Muscle layer of colon (tissue), 2 donors: ENCODE measurements around the gene TSPAN9.

Experiments used
- H3K27ac ChIP-seq: one replicate; pipeline ENCODE4 v1.7.0; 2013; ENCODE audit warnings: low read depth, mild to moderate bottlenecking, low read length, moderate library complexity
- H3K27me3 ChIP-seq, 2 donors: one replicate each; pipeline ENCODE4 v1.7.0; 2013; ENCODE audit warnings: low read length in 2 of 2, mild to moderate bottlenecking in 2 of 2; ENCODE audit not compliant: insufficient read depth in 2 of 2, control insufficient read depth in 1 of 2
- H3K36me3 ChIP-seq: one replicate; pipeline ENCODE4 v1.7.0; 2013; ENCODE audit warnings: mild to moderate bottlenecking, low read length; ENCODE audit not compliant: insufficient read depth
- H3K4me1 ChIP-seq: one replicate; pipeline ENCODE4 v1.7.0; 2013; ENCODE audit warnings: mild to moderate bottlenecking, low read length; ENCODE audit not compliant: insufficient read depth
- H3K4me3 ChIP-seq, 2 donors: one replicate each; pipeline ENCODE4 v1.7.0; 2013; ENCODE audit warnings: low read length in 2 of 2, low read depth in 1 of 2, mild to moderate bottlenecking in 1 of 2, moderate library complexity in 1 of 2
- H3K9ac ChIP-seq: one replicate; pipeline ENCODE4 v1.7.0; 2013; ENCODE audit warnings: low read length
- H3K9me3 ChIP-seq: one replicate; pipeline ENCODE4 v1.7.0; 2013; ENCODE audit warnings: mild to moderate bottlenecking, low read length
- donor health status: abdominal sarcoma.
- donor health status: Adenocarcinoma of cecum.

The TSPAN9 gene

DNA sequence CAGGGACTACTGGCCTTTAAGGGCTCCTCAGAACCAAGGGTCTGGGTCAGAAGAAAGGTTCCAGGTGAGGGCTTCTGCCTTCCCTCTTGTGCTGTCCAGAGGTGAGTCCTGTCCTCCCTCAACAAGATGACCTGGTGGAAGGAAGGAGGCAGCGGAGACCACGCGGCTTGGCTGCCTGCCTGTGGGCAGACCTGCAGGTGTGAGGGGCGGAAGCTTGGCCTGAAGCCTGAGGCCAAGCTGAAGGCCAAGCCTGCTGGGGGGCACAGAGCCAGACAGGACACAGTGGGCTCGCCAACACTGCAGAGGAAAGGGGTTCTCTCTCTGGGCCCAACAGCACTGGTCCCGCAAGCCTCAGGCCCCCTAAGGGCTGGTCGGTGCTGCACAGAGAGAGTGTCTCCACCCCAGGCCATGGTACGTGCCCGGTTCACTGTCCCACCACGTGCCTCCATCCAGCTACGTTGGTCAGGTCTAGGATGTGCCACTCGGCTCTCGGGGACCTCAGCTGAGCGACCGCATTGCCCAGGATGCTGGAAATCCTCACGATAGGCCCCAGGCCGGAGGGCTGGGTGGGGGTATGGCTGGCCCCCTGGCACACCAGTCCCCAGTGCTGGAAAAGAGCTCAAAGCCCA lies 243.8 kb downstream of the TSPAN9 start:
- no peaks in the 10 kb centered on the region for H3K27me3 ChIP-seq
- H3K27ac ChIP-seq, result no peak overlapping the region
- no peak overlapping the region for H3K4me3 ChIP-seq
- H3K9me3 ChIP-seq, result no peaks in the 10 kb centered on the region
- H3K4me1 ChIP-seq, result no peaks in the 10 kb centered on the region
- no peak overlapping the region for H3K9ac ChIP-seq
- no peaks in the 10 kb centered on the region for H3K36me3 ChIP-seq

DNA sequence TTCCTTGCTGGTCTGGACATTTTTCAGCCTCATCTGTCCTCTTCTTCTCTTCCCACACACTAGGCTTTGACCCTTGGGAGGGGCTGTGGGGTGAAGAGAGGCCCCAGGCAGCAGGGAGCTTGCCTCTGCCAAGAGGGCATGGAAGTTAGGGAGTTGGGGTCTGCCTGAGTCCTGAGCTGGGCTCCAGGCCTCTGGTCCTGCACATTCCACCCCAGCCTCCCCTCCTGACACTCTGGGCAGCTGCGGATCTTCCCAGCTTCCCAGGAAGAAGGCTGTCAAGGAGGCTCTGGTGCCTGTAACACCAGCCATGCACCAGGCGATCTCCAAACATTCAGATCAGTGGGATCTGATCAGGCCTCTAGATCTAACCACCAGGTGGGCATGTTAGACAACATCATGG lies 244.7 kb downstream of the TSPAN9 start:
- Histone ChIP-seq H3K27me3 (no peaks in the 10 kb centered on the region), H3K9me3 (no peaks in the 10 kb centered on the region), H3K4me1 (no peaks in the 10 kb centered on the region), H3K27ac (no peak overlapping the region), H3K36me3 (no peaks in the 10 kb centered on the region), H3K9ac (no peak overlapping the region), H3K4me3 (no peak overlapping the region)

DNA sequence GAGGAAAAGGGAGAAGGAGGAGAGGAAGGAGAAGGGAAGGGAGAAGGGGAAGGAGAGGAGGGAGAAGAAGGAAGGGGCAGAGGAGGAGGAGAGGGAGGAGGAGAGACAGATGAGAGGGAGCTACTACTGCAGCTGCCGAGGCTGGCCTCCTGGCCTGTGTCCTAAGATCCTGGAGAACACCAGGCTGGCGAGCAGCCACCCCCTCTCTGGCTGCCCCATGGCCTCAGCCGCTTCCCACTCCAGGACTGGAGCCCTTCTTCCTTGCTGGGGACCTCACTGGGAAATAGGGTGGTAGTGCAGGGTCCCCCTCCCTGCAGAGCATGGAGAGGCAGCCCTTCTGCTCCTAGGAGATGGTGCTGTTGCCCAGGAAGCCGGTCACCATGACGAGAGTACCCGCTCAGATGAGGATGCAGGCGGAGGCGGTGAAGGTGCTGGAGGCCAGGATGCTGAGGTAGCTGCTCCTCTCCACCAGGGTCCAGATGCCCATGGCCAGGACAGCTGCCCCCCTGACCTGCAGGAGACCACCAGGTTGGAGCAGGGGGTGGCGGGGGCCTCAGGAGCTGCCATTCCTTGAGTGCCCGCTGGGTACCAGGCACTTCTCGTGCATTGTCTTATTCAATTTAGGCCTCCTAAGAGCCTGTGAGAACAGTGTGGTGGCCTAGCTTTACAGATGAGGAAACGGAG lies 246.0 kb downstream of the TSPAN9 start:
- no peaks in the 10 kb centered on the region for H3K27me3 ChIP-seq
- no peaks in the 10 kb centered on the region for H3K4me1 ChIP-seq
- H3K36me3 ChIP-seq, result no peaks in the 10 kb centered on the region
- H3K27ac ChIP-seq, result no peak overlapping the region
- no peaks in the 10 kb centered on the region for H3K9me3 ChIP-seq
- H3K9ac ChIP-seq, result no peak overlapping the region
- no peak overlapping the region for H3K4me3 ChIP-seq

DNA sequence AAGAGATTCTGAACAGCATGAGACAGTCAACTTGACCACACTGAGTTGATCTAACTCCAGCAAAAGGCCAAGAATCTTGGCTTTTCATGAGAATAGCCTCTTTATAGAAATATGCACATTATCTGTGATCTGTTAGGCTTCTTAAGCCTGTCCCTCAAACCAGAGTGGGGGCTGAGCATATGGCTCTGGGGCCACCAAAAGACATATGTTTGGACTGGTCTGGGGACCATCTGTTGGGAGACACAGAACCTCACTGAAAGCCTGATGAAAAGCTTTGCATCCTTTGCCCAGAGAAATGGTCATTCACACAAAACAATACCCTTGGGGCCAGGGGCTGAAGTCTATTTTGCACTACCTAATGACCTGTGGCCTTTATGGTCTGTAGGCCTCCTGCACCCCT lies 248.6 kb downstream of the TSPAN9 start:
- H3K36me3 ChIP-seq, result no peaks in the 10 kb centered on the region
- H3K27me3 ChIP-seq, result no peaks in the 10 kb centered on the region

DNA sequence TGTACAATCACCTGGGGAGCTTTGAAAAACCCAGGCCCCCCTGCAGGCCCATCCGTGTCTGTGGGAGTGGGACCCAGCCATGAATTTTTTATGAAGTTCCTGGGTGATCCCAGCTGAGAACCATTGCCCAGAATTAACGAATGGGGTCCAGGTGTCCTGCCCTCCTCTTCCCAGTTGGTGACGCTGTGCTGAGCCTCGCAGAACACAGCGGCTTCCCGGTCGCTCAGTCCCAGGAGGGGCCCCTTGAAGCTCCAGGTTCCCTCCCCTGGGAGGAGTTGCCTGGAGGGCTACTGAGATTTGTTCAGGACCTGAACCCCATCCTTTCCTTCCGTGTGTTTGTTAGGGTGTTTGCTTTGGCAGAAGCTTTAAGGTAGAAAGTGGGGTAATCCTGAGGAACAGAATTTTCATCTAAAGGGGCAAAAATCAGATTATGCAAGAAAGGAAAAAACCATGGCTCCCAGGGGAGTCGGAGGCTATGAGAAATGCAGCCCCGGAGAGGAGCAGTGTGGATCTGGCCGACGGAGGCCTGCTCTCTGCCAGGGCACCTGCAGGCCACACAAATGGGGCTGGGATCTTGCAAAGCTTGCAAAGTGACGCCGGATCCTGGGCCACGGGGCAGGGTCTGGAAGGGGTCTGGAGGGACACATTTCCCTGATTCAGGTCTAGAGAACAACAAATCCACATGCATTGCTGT lies 249.1 kb downstream of the TSPAN9 start:
- Histone ChIP-seq H3K4me1 (no peaks in the 10 kb centered on the region), H3K36me3 (no peaks in the 10 kb centered on the region), H3K9ac (no peak overlapping the region), H3K4me3 (no peak overlapping the region), H3K27ac (no peak overlapping the region), H3K27me3 (no peaks in the 10 kb centered on the region), H3K9me3 (no peaks in the 10 kb centered on the region)

More for the DNA sequence above, 248.6 kb downstream of the TSPAN9 start:
- H3K9me3 ChIP-seq, result no peaks in the 10 kb centered on the region
- no peak overlapping the region for H3K9ac ChIP-seq
- no peaks in the 10 kb centered on the region for H3K4me1 ChIP-seq
- no peak overlapping the region for H3K4me3 ChIP-seq
- H3K27ac ChIP-seq, result no peak overlapping the region

DNA sequence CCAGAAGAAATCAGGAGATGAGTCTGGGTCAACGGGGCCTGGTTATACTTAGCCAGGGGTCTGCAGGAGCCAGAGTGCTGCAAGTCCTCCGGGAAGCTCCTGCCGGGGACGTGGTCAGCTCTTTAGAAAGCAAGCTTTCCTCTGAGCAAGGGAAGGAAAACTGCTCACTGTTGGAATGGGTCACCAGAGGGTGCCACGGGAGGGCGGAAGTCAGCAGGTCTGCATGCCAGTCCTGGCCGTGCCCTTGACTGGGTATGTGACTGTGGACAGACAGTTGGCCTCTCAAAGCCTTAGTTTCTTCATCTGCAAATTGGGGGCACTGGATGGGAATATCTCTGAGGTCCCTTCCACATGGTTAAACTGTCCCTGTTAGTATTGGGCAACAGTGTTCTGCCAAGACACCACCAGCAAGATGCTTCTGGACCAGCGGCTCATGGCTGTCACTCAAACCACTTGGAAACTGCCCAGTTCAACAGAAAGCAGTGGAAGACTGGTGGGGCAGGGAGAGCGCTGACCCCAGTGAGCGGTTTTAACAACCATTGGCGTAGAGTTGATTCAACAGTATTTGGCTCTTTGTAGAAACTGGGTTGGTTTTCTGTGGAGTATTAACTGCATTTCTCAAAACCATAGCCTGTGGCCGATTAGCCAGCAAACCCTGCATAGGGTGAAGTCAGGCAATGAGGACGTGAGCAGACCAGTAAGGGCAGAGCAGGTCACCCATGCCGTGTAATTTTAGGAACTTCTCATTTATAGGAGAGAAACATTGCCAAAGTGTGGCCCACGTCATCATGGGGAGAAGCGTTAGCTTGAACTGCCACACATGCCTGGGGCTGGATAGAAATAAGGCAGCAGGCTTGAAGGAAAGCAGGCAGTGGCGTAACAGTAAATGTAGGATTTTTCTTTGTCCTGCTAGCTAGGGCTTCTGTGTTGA lies 249.9 kb downstream of the TSPAN9 start:
- no peak overlapping the region for H3K4me3 ChIP-seq

DNA sequence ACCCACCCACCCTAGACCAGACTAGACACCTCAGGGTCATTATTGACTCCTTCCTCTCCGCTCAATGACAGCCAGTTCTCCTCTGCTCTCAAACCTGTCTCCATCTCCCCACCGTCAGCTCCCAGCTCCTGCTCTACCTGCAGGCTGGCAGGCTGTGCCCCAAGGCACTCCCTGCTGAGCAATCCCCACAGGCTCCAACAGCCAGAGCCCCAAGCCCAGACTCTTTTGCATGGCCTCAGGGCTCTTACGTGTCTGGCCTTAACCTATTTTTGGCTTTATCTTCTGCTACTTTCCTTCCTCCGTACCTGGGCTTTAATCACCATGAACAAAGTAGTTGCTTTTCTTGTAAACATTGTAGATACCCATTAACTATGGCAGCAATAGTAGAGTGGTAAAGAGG lies 250.9 kb downstream of the TSPAN9 start:
- Histone ChIP-seq H3K27me3 (no peaks in the 10 kb centered on the region), H3K27ac (no peak overlapping the region)

More for the DNA sequence above, 249.9 kb downstream of the TSPAN9 start:
- Histone ChIP-seq H3K27me3 (no peaks in the 10 kb centered on the region), H3K9ac (no peak overlapping the region), H3K9me3 (no peaks in the 10 kb centered on the region), H3K27ac (no peak overlapping the region), H3K4me1 (no peaks in the 10 kb centered on the region), H3K36me3 (no peaks in the 10 kb centered on the region)

DNA sequence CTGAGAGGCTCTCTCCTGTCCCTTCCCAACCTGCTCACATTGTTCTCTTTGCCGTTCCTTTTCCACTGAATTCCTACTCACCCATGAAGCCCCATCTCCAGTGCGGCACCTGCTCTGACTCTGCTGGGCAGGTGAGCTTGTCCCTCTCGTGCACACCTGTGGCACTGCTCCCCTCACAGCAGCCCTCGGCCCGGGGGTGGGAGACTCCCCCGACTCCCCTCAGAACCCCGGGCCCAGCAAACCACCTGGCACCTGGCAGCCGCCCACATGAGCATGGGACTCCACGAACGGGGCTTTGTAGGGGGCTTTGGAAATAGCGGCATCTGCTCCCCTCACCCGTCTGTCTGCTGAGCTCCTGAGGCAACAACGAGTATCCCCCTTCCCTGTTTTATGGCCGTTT lies 251.4 kb downstream of the TSPAN9 start:
- Histone ChIP-seq H3K9me3 (no peaks in the 10 kb centered on the region), H3K4me1 (no peaks in the 10 kb centered on the region), H3K27ac (no peak overlapping the region), H3K9ac (no peak overlapping the region), H3K36me3 (no peaks in the 10 kb centered on the region), H3K27me3 (no peaks in the 10 kb centered on the region), H3K4me3 (no peak overlapping the region)

More for the DNA sequence above, 250.9 kb downstream of the TSPAN9 start:
- Histone ChIP-seq H3K36me3 (no peaks in the 10 kb centered on the region), H3K9me3 (no peaks in the 10 kb centered on the region), H3K4me1 (no peaks in the 10 kb centered on the region), H3K4me3 (no peak overlapping the region), H3K9ac (no peak overlapping the region)

DNA sequence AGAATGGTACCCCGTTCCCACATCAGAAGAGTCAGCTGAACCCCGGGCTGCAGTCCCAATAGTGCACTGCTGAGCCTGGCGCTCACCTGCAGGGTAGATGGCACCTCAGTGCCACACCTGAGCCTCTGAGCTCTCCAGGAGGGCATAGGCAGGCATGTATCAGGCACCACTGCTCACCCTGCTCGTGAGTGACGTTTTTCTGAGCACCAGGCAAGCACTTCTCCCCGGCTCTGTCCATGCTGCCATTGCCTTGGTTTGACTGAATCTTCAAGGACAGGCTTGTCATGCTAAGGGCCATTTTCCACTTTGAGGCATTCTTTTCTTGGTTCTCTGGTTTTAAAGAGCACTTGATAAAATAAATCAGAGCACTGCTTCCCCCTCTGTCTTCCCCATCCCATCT lies 252.2 kb downstream of the TSPAN9 start:
- H3K27me3 ChIP-seq, result no peaks in the 10 kb centered on the region
- H3K36me3 ChIP-seq, result no peaks in the 10 kb centered on the region
- H3K4me1 ChIP-seq, result no peaks in the 10 kb centered on the region
- no peak overlapping the region for H3K27ac ChIP-seq
- H3K4me3 ChIP-seq, result no peak overlapping the region
- no peaks in the 10 kb centered on the region for H3K9me3 ChIP-seq
- no peak overlapping the region for H3K9ac ChIP-seq

DNA sequence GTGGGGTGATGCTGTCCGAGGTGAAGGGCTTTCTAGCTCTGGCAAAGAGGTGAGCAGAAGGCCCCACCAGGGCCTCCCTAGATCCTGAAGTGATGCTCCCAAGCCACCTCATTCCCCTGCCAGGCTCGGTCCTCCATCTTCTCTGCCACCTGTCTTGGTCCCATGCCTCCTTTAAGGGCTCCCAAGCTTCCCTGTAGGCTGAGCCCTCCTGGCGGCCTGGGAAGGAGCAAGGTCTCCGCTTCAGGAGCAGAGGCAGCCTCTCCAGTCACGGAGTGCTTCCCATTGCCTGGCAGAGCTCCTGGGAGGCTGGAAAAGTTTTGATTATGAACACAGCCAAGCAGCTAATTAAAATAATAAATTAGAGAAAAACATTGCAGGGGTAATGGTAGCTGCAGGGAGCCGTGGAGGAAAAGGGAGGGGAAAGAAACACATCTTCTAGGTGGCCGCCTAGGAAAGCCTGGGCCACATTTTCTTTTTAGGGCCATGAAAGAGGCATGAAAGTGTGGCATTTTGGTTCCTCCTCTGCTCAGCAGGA lies 253.9 kb downstream of the TSPAN9 start:
- Histone ChIP-seq H3K4me1 (no peaks in the 10 kb centered on the region), H3K4me3 (no peak overlapping the region), H3K36me3 (no peaks in the 10 kb centered on the region), H3K27ac (no peak overlapping the region), H3K9ac (no peak overlapping the region), H3K27me3 (no peaks in the 10 kb centered on the region), H3K9me3 (no peaks in the 10 kb centered on the region)

DNA sequence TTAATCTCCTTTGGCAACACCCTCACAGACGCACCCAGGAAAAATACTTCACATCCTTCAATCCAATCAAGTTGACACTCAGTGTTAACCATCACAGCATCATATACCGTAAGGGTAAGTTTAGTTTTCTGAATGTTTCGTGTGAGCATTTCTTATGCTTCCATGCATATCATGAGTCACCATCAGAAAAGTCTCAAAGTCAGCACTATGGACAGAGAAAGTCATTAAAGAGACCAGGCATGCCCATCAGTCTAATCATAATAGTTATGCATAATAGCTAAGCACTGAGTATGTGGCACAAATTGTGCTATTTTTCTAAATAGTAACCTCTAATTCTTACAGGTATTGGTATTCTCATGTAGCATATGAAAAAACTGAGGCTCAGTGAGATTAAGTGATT lies 255.0 kb downstream of the TSPAN9 start:
- H3K4me3 ChIP-seq, result no peak overlapping the region
- H3K9me3 ChIP-seq, result no peaks in the 10 kb centered on the region
- peaks cover 6% of the 10 kb centered on the region for H3K4me1 ChIP-seq
- no peaks in the 10 kb centered on the region for H3K36me3 ChIP-seq
- no peak overlapping the region for H3K27ac ChIP-seq
- H3K9ac ChIP-seq, result no peak overlapping the region
- H3K27me3 ChIP-seq, result no peaks in the 10 kb centered on the region
